Smooth muscle cell of the coronary artery (primary cell): Measurements from ENCODE around the gene AGBL2. TPM values are rescaled to one million over a fixed set of nuclear protein-coding genes. Genes with fewer than 3 reads are reported as not detected.

Source experiments
- total RNA-seq: library from RNA; depleted of rRNA; stranded (reverse); fragments of >200 nt; gene quantifications from 2 replicates; pipeline ENCODE4 v1.2.3, GENCODE V29; 2014; ENCODE audit warnings: low replicate concordance

Gene AGBL2, protein sequence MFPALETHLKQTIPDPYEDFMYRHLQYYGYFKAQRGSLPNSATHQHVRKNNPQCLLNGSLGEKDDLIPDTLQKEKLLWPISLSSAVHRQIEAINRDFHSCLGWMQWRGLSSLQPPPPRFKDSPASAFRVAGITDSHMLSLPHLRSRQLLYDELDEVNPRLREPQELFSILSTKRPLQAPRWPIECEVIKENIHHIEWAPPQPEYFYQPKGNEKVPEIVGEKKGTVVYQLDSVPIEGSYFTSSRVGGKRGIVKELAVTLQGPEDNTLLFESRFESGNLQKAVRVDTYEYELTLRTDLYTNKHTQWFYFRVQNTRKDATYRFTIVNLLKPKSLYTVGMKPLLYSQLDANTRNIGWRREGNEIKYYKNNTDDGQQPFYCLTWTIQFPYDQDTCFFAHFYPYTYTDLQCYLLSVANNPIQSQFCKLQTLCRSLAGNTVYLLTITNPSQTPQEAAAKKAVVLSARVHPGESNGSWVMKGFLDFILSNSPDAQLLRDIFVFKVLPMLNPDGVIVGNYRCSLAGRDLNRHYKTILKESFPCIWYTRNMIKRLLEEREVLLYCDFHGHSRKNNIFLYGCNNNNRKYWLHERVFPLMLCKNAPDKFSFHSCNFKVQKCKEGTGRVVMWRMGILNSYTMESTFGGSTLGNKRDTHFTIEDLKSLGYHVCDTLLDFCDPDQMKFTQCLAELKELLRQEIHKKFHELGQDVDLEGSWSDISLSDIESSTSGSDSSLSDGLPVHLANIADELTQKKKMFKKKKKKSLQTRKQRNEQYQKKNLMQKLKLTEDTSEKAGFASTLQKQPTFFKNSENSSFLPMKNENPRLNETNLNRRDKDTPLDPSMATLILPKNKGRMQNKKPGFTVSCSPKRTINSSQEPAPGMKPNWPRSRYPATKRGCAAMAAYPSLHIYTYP
- 0.15 and 0.70 TPM in 2 replicates for total RNA-seq

DNA sequence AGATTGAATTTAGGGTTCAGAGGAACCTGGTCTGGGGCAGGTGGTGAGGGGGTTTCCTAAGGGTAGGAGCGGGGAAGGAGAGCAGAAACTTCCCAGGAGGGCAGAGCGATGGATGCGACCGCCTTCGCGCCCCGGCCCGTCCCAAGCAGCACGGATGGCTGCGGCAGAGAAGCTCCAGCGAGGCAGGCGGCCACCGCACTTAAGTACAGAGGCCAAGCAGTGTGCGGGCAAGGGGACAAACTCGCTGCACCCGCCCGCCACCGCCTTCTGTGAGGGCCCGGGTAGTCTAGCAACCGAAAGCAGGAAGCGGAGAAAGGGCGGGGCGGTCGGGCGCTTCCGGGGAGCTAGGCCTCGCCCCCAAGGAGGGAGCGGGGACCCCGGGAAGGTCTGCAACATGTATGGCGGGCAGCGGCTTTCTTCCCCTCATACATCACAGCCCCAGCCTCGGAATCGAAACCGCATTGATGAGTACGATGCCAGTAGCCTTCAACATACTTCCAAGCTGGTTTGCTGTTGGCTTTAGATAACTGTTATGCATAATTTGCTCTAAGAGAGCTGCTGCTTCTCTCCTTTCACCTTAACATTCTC, at the start of gene AGBL2:
TSS of gene AGBL2 (minus strand) at position 288 of the 588 bp plus-strand sequence. CDS start 719 bp downstream, outside the sequence.

GRCh38 chr11:47642099-47642855, 72.9 kb downstream of the AGBL2 start, which contains the start of gene MTCH2:
MTCH2 (minus strand) TSS chr11:47642559; CDS start chr11:47642465, 94 bp downstream.

Other genes starting within 250 kb of the AGBL2 start
- gene CELF1, start 162.2 kb downstream of the AGBL2 start, total RNA-seq = 43.2 and 63.2 TPM in 2 replicates
- 79.4 and 92.1 TPM in 2 replicates for gene PTPMT1, start 149.8 kb downstream of the AGBL2 start, total RNA-seq
- 17.9 and 26.8 TPM in 2 replicates for gene KBTBD4, start 136.4 kb downstream of the AGBL2 start, total RNA-seq
- gene NDUFS3, start 136.3 kb downstream of the AGBL2 start, total RNA-seq = 71.3 and 80.5 TPM in 2 replicates
- gene FAM180B, start 128.7 kb downstream of the AGBL2 start, total RNA-seq = 0.94 TPM in 1 of 2 replicates, not detected in the other
- 0.08 TPM in 1 of 2 replicates, not detected in the other for gene C1QTNF4, start 121.0 kb downstream of the AGBL2 start, total RNA-seq
- gene MTCH2, start 72.8 kb downstream of the AGBL2 start, total RNA-seq = 72.7 and 87.9 TPM in 2 replicates
- gene FNBP4, start 52.0 kb upstream of the AGBL2 start, total RNA-seq = 39.5 and 44.2 TPM in 2 replicates
- 22.5 and 27.6 TPM in 2 replicates for gene NUP160, start 133.0 kb upstream of the AGBL2 start, total RNA-seq